NCI-H82 treated with DMSO at 0.1 percent for 48 hours (cell line): ENCODE results near the gene RNASEH1.

Experiments
- DNase-seq: peaks from one replicate; lab custom pipeline; 2025; ENCODE audit not compliant: unreplicated experiment; lab: John Stamatoyannopoulos, UW

The RNASEH1 gene

GRCh38 chr2:3558205-3559014 lies at the start of gene RNASEH1:
Gene RNASEH1, minus strand, starts transcription at chr2:3558333. Its CDS starts 73 bp downstream, at chr2:3558260.
- DNase-seq = peak; percentile 97

GRCh38 chr2:3606370-3607201 lies 48.5 kb upstream of the RNASEH1 start:
- no peak for DNase-seq

GRCh38 chr2:3606028-3606369 lies 47.9 kb upstream of the RNASEH1 start:
- DNase-seq = no peak

GRCh38 chr2:3604991-3605961 lies 47.1 kb upstream of the RNASEH1 start:
- peak; percentile 36 for DNase-seq

- no peak for DNase-seq
These were observed 46.2 kb upstream of the RNASEH1 start for GRCh38 chr2:3604207-3604877.

GRCh38 chr2:3603536-3604206 lies 45.5 kb upstream of the RNASEH1 start:
- no peak for DNase-seq

GRCh38 chr2:3602553-3603339 lies 44.6 kb upstream of the RNASEH1 start:
- no peak for DNase-seq

- DNase-seq = peak; percentile 47
These were observed 43.6 kb upstream of the RNASEH1 start for GRCh38 chr2:3601561-3602271.

- DNase-seq = no peak
These were observed 42.2 kb upstream of the RNASEH1 start for GRCh38 chr2:3600256-3600855.

GRCh38 chr2:3598912-3599854 lies 41.0 kb upstream of the RNASEH1 start:
- no peak for DNase-seq

- no peak for DNase-seq
These were observed 40.2 kb upstream of the RNASEH1 start for GRCh38 chr2:3598197-3598910.

- DNase-seq = no peak
These were observed 39.4 kb upstream of the RNASEH1 start for GRCh38 chr2:3597567-3597966.

GRCh38 chr2:3596901-3597417 lies 38.8 kb upstream of the RNASEH1 start:
- DNase-seq = no peak

- no peak for DNase-seq
These were observed 37.9 kb upstream of the RNASEH1 start for GRCh38 chr2:3595985-3596384.

- no peak for DNase-seq
These were observed 37.3 kb upstream of the RNASEH1 start for GRCh38 chr2:3595404-3595803.
